NCI-H460 (cell line): Measurements from ENCODE around the gene PLEKHM3. TPM values are rescaled to one million over a fixed set of nuclear protein-coding genes. Genes with fewer than 3 reads are reported as not detected.

Experiments
- DNase-seq: peaks from one replicate; pipeline ENCODE4 v3.0.0-alpha.2; 2016; ENCODE audit warnings: low read depth; ENCODE audit errors: extremely low read depth
- total RNA-seq: library from RNA; depleted of rRNA; stranded (reverse); fragments of >200 nt; shearing (Covaris generic); gene quantifications from 2 replicates; pipeline ENCODE4 v1.2.3, GENCODE V29; 2014

The PLEKHM3 gene
- total RNA-seq, 1 experiment from 2014 or later = 6.6 TPM

DNA sequence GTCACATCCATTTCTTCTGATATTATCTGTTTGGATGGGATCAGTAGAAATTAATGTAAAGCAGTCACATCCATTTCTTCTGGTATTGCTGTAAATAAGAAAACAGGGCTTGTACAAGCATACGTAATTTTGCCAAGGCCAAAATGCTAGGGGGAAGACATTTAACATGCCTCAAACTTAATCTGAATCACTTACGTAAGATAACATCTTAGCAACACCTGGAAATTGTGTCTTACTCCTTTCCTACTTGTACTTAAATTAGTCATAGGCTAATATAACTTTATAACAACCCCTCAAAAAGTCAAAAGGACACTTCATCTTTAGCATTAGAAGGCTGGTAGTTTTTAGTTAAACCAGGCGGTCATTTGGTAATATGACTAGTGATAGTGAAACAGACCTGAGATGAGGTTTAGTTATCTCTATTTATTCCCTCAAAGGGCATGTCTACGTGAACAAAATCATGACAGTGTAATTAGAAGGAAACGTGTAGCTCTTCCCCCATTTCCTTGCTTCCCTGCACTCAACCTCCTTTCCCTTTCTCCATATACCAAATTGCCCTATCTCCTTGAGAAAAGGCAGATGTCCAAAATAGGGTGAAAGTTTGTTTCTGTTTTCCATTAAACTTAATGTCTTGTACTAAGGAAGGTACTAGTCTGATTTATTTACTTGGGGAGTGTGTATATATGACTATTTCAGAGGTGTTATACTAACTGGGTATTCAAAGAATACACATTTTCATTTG, 156.3 kb downstream of the PLEKHM3 start:
- DNase-seq = no peak

- DNase-seq = no peak
Measured at GRCh38 chr2:207867905-207868304, 157.4 kb downstream of the PLEKHM3 start.

GRCh38 chr2:207867056-207867455, 158.3 kb downstream of the PLEKHM3 start:
- no peak for DNase-seq

- DNase-seq = no peak
Measured at GRCh38 chr2:207865210-207865609, 160.1 kb downstream of the PLEKHM3 start.

DNA sequence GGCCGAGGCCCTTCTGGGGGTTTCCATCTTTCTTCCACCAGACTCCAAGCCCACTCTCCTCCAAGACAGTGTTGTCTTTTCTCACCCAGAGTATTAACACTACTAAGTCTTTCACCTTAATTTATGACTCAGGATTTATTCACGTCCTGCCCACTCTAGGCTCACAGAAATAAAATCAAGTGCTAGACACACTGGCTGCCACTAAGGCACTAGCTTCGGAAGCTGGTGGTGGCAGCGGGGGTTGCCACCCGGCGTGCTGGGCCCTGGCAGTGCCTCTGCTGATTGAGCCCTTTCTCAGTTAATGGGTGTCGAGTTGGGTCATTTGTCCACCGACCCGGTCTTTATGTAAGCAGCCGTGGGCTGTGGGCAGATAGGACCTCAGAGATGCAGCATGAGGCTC, 162.0 kb downstream of the PLEKHM3 start:
- DNase-seq = no peak

- no peak for DNase-seq
Measured at GRCh38 chr2:207861789-207862188, 163.5 kb downstream of the PLEKHM3 start.

DNA sequence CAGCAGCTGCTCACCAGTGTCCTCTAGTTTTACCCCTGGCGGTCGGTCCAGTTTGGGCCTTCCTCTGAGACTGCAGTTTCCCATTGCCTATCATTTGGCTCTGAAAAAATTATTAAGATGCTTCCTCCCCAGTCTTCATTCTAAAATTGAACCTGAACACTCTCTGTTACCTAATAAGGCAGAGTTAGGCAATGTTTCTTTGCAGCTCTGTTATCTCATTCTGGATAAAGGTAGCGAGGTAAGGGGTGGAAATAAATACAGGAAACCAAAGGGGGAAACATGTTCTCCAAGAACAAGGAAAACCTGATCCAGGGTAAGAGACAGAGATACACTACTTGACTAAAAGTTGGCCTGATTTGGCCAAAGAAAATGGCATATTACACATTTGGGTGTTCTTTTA, 164.6 kb downstream of the PLEKHM3 start:
- no peak for DNase-seq

GRCh38 chr2:207855591-207855990, 169.7 kb downstream of the PLEKHM3 start:
- no peak for DNase-seq

- DNase-seq = no peak
Measured at GRCh38 chr2:207854484-207855440, 170.6 kb downstream of the PLEKHM3 start.

- no peak for DNase-seq
Measured at GRCh38 chr2:207852791-207853190, 172.5 kb downstream of the PLEKHM3 start.

- no peak for DNase-seq
Measured at GRCh38 chr2:207849443-207849842, 175.9 kb downstream of the PLEKHM3 start.

GRCh38 chr2:207848545-207848928, 176.8 kb downstream of the PLEKHM3 start:
- DNase-seq = no peak

DNA sequence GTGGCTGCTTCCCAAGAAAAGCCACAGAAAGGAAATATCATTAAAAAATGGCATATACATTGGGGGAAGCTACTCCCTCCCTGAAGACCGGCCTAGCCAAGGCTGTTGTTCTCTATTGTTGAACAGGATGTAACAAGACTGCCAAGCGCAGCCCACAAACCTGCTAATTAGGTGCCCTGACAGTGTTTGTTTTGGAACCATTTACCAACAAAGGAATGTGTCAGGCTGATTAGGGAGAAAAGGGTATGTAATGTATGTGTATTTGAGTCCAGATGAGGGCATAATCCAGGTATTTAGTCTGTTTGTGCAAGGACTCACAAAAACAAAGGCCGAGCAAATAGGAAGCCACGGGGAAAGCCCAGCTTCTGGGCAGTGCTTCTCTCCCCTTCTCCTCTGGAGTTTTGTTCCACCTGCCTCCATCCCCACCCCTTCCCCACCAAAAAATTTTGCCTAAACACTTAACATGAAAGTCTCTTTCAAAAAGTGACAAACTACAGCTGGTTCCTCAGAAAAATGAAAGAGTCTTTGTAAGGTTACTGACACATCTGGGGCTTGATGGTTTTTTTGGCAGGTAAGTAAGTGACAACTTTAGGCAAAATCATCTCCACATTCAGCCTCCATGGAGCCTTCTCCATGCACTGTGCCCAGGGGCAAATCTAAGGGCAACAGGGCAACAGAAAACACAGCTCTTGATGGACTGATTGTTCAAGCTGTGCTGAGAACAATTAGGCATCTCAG, 177.4 kb downstream of the PLEKHM3 start:
- no peak for DNase-seq

DNA sequence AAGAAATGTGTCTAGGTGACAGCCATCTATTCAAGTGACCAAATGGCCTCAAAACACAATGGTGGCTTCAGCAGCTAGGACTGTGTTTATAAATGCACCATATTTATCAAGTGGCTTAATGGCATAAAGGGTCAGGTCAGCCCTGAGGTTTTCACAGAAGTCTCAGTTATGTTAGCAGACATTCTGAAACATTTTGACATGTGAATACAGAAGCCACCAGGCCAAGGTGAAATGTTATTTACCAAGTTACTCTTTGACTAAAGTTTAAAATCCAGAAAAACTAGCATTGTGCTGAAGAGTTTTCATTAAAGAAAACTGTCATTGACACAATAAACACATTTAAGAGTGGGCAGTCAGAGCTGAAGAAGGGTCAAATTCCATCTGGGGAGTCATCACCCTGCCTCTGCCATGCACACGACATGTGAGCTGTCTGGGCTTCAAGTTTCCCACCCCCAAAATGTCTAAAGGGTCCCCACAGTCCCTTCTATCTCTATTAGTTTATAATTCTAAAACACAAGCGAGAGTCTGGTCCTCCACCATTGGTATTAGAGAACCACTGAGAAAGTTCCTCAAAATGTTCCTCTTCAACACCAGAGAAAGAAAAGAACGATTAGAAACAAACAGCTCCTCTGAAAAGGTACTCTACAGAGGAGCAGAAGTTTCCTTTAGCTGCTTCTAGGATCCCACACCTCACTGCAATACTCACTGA, 178.1 kb downstream of the PLEKHM3 start:
- no peak for DNase-seq

DNA sequence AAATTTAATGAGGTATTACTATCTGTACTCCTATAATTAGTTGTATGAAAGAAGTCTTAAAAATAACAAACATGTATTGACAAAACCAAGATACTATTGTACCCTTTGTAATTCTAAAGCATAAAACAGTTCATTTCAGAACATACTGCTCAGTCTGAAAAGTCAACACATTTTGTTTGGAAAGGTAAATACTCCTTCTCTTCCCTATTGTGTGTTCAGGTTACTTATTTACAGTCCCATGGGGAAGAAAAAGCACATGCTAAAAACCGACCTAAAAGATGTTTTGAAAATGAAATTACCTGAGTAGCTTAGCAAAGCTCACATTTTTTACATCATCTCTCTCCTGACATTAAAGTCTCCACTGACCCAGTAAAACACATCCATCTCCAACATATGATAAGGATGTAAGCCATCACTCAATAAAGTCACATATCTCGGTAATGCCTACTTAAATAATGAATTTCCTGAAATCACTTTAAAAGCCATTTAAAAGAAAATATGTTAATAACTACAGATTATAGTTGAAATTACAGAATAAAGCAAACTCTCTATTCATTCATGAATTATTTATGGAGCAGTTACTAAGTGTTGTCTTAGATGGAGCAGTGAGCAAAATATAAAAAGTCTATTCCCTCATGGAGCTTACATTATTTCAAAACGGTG, 180.0 kb downstream of the PLEKHM3 start:
- no peak for DNase-seq

DNA sequence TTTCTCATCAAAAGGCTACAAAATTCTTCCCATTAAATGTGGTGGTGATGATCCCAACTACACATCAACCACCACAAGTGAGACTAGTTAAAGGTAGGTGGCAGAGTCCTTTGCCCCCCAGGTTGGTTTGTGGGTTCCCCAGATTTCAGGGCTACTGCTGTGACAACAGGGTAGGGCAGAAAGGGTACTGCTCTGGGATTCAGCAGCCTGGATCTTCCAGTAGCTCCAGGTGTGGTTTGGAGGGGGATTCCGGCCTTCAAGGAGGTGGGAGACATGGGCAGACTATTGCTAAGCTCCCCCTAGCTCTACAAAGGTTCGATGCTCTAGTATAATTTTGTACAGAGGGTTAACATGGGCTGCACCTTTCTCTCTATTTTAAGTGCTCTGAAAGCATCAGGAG, 180.7 kb downstream of the PLEKHM3 start:
- no peak for DNase-seq

DNA sequence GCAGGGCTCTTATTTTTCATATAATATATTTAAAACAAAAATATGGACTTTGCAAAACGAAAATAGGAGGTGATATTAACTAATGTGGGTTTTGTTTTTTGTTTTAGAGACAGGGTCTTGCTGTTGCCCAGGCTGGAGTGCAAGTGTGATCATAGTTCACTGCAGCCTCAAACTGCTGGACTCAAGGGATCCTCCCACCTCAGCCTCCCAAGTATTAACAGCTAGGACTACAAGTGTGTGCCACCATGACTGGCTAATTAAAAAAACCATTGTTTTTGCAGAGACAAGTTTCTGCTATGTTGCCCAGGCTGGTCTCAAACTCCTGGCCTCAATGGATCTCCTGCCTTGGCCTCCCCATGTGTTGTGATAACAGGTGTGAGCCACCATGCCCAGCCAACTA, 185.2 kb downstream of the PLEKHM3 start:
- DNase-seq = no peak

DNA sequence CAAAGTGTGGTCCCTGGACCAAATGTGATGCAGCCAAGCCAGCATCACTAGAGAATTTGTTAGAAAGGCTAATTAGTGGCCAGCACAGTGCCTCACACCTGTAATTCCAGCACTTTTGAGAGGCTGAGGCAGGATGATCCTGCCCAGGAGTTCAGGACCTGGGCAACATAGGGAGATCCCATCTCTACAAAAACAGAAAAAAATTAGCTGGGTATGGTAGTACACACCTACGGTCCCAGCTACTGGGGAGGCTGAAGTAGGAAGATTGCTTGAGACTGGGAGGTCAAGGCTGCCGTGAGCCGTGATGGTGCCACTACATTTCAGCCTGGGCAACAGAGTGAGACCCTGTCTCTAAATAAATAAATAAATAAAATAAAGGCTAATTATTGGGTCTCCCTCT, 185.8 kb downstream of the PLEKHM3 start:
- no peak for DNase-seq

- DNase-seq = no peak
Measured at GRCh38 chr2:207839028-207839427, 186.3 kb downstream of the PLEKHM3 start.

DNA sequence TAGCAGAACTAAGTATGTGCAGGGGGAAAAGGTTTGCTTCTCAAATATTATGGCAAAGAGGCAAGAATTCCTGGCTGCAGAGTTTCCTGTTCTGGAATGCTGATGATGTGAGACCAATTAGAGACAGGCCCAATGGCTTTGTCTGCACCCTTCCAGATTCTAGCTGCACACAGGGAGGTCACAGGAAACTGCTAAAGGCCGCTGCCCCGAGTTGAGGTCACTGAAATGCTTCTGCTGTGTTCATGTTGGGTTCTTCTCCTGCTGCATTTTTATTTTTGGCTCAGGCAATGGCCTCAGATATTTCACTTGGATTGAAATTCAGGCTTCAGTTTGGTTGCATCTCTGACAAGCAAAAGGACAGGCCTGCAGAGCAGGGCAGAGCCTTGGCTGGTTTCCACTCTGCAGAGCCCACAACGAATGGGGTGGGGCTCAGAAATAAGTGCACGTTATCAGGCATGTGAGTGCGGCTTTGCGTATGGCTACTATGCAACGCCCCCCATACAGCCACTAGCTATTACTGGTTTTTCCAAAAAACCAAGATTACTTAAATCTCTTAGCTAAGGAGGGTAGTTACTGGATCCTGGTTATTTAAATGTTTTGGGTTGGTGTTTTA, 188.7 kb downstream of the PLEKHM3 start:
- DNase-seq = no peak
